GM21390 (cell line): ENCODE results near the gene PLCD3.

Source experiments
- ATAC-seq: cut with Tn5 transposase; IDR thresholded peaks from one replicate; pipeline ENCODE4 v1.9.1; 2021; ENCODE audit not compliant: unreplicated experiment

PLCD3 gene

DNA sequence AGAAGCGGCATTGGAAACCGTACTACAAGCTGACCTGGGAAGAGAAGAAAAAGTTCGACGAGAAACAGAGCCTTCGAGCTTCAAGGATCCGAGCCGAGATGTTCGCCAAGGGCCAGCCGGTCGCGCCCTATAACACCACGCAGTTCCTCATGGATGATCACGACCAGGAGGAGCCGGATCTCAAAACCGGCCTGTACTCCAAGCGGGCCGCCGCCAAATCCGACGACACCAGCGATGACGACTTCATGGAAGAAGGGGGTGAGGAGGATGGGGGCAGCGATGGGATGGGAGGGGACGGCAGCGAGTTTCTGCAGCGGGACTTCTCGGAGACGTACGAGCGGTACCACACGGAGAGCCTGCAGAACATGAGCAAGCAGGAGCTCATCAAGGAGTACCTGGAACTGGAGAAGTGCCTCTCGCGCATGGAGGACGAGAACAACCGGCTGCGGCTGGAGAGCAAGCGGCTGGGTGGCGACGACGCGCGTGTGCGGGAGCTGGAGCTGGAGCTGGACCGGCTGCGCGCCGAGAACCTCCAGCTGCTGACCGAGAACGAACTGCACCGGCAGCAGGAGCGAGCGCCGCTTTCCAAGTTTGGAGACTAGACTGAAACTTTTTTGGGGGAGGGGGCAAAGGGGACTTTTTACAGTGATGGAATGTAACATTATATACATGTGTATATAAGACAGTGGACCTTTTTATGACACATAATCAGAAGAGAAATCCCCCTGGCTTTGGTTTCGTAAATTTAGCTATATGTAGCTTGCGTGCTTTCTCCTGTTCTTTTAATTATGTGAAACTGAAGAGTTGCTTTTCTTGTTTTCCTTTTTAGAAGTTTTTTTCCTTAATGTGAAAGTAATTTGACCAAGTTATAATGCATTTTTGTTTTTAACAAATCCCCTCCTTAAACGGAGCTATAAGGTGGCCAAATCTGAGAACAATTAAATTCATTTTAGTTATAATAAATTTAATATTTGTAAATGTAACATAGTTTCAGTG is 17.7 kb upstream of the PLCD3 start:
- no peak for ATAC-seq

DNA sequence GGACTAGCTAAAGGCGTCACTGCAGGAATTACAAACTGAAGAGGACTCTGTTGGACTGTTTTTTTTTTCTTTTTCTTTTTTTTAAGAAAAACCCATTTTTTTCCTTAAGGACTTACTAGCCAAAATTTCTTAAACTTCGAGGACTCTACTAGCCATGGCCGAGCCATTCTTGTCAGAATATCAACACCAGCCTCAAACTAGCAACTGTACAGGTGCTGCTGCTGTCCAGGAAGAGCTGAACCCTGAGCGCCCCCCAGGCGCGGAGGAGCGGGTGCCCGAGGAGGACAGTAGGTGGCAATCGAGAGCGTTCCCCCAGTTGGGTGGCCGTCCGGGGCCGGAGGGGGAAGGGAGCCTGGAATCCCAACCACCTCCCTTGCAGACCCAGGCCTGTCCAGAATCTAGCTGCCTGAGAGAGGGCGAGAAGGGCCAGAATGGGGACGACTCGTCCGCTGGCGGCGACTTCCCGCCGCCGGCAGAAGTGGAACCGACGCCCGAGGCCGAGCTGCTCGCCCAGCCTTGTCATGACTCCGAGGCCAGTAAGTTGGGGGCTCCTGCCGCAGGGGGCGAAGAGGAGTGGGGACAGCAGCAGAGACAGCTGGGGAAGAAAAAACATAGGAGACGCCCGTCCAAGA is 16.8 kb upstream of the PLCD3 start:
- peak; percentile 33 for ATAC-seq

DNA sequence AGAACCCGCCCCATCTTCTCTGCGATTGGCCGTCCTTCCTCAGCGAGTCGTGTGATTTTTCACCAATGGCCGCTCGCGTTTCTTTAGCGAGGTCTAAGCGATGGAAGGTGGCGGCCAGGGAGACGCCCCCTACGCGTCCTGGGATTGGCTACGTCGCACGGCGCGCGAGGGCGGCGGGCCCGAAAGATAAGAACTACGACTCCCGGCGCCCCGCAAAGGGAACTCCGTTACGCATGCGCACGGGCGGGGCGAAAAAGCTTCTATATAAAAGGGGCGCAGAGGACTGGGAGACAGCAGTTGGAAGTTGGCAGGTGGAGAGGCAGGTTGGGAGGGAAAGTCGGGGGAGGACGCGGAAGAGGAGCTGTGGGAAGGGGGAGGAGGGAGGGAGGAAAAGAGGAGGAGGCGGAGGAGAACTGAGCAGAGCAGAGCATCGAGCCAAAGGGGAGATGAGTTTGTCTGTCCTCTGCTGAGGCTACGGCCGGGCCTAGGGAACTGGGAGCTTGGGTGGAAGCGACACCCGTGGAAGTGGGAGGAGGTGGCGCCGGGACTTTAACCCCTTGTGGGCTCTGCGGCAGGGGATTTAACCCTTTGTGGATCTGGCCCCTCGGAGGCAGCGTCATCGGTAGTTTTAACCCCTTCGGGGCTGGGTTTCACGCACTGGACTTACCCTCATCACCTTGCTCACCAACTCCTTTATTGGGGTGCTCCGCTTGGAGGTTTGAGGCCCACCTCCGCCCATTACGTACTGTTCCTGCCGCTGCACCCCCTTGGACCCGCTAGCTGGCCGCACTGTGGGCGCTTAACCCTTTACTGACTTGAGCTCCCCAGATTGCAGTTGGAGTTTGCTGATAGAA is 16.1 kb upstream of the PLCD3 start, which contains the start of gene HEXIM1:
HEXIM1 (plus strand) TSS at position 293 of the 854 bp plus-strand sequence. CDS start 716 bp downstream, outside the sequence.
- ATAC-seq, result peak; percentile 56

DNA sequence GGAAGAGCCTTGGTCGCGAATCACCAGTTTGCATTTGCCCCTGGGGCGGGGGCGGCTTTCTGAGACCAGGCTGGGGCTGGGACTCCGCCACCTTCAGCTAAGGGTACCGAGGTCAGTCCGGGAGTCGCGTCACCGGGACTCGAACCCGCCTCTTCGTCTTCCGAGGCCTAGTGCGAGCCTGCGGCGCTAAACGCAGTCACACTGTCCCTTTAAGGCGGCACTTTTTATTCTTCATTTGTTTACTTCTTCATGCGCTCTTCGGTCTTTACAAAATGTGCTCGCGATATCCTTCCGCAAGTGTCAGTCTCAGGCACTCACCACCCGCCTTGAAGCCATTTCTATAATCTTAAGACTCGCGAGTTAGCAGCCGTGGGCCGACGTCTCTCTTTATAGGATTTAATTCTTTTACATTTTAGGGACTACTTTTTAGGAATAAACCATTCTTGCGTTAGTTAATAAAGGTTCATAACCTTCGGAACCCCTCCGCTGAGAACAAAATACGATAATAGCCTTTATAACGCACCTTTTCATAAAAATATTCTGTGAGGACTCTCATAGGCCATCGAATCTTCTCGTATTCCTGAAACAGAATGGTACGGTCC is 15.4 kb upstream of the PLCD3 start:
- no peak for ATAC-seq

DNA sequence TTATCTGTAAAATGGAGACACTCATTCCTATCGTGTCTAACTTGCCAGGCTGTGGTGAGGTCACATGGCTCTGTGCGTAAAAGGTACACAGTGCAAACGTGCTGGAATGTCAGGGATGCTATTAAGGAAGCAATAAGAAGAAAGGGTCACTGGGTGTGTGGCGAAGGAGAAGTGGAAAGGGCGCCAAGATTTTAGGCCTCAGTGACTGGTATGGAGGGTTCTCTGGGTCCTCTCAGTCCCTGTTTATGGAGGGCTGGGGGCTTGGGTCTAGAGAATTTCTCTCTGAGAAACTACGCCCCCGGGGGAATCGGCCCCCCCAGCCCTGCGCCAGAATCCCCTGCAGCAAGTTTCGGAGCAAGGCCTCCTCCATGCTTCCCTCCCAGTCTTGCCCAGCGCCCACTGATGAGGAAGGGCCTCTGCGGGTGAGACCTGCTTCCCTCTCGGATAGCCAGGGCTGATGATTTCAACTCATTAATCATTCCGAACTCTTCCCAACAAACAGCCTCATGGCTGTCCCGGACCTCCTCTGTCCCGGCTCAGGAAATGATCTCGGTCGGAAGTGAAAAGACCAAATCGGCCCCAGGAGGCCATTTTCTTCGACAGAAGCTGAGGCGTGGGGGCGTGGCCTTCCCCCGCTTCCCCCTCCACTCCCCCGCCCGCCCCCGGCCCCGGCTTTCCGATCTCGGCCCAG is 14.7 kb upstream of the PLCD3 start:
- no peak for ATAC-seq

DNA sequence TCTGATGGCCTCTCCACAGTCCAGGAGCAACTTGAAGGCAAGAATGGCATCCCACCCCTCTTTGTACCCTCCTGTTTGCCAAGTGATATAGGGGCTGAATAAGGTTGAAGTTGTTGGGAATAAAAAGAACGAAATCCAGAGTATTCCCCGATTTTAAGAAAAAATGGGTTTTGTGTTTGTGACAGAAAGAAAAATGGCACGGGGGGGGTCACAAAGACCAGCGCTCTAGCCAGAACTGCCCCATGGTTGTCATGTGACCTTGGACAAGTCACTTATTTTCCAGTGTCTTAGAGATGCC is 14.2 kb upstream of the PLCD3 start:
- ATAC-seq, result no peak

DNA sequence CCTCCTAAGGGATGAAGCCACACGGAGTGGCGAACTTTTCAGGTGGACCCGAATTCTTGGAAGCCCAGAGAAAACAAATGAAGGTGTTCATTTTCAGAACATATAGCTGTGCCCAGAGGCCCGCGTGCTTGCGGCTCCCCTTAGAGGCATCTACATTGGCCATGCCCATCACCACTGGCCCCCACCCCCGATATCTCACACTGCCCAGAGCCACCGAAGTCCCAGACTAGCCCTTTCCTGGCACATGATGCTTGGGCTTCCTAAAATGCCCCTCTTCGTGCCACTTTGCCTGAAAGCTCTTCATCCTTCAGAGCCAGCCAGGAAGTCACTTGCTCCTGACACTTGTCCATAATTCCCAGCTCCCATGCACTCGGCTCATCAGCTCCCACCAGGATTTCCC is 13.9 kb upstream of the PLCD3 start:
- ATAC-seq, result no peak

DNA sequence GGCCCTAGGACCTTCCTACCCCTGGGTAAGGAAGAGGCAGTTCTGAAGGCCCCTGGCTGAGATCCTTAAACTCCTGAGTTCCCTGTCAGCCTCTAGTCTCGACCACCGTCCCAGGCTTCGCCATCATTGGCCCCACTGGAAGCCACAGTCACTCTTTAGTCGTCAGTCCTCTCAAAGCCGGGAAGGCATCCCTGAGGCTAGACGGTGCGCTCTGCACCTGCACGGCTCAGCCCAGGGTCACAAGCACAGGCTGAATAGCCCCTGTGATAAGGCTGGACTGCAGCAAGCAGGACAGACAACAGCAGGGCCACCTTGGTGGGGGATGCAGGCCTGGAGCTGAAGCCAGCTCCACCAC is 12.7 kb upstream of the PLCD3 start:
- no peak for ATAC-seq

DNA sequence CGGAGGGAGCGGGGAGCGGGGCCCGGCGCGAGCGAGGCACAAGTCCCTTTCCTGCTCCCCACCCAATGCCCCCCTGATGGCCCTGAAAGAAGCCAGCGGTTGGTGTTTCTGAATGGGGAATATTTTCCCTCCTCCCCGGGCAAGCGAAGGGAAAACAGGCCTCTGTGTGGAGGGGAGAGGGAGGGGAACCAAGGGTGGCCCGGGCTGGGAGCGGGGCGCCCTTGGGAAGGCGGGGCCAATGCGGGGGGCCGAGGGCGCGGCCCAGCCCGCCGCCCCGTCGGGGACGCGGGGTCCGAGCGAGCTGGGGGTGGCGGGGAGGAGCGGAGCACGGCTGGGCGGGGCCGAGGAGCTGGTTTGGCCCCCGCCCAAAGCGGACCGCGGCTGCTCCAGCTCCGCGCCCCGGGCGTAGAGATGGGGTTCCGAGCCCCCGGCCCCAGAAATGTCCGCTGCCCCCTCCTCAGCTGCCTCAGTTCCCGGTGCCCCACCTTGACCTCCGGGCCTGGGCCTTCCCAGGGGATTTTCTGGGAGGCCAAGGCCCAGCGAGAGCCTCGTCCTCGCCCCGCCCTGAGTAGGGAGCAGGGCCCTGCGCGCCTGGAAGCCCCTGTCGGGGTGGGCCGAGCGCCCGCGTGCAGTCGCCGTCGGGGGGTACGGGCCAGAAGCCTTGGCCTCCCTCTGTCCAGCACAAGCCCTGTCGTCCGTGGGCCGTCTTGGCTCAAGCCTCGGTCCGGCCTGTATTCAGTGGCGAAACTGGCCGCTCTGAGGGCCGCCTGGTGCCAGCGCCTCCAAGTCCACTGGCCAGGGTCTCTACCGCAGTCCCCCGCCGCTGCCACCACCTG is 12.1 kb upstream of the PLCD3 start:
- no peak for ATAC-seq

DNA sequence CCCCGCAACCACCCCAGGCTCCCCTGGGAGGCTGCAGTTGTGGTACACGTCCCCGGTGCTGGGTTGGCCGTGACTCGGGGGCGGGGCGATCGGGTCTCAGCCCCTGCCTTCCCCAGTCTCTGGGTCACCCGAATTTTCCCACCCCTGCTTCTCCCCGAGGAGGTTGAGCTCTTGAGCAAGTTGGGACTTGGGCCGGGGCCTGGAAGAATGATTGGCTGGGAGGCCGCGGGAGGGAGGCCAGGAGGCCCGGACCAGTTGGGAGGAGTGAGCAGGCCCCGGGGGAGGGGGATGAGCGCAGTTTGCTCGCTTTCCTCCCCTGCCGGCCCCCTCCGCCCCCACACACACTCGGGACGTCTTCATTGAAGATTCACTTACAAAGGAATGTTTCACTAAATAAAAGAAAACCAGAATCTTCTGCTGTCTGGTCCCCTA is 11.5 kb upstream of the PLCD3 start:
- no peak for ATAC-seq

DNA sequence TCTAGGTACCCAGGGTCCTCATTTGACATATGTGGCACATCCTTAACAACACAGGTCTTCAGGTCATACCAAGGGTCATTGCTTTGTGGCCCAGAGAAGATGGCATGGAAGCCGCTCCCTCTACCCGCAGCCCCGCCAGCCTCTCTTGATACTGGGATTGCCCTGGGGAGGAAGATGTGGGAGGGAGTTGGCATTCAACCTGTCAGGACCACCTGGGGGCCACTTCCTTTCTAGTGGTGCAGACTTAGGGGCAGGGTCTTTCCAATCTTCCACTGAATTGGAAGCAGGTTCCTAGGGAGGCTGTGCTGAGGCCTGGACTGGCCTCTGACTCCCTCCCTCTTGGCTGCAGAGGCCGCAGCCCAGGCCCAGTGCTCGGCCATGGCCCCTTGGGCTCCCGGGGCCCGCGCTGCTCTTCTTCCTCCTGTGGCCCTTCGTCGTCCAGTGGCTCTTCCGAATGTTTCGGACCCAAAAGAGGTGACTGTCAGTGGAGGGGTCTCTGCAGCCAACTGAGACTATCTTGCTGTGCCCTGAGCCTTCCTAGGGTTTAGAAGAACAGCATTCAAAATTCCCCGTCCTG is 10.9 kb upstream of the PLCD3 start:
- no peak for ATAC-seq

DNA sequence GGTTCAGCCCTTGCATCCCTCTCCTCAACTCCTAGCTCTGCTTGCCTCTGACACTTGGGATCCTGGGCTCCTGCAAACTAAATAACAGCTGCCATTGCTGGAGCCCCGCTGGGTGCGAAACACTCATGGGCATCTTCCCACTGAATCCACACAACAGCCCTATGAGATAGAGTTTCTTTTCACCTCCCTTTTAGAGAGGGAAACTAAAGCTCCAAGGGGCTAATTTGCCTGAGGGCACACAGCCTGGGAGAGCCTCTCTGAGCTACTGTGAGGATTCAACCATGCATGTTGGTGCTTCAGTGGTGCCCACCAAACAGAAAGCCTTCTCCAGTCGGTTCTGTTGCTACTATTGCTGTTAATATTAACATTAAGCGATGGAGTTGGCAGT is 7.2 kb upstream of the PLCD3 start:
- ATAC-seq, result no peak

DNA sequence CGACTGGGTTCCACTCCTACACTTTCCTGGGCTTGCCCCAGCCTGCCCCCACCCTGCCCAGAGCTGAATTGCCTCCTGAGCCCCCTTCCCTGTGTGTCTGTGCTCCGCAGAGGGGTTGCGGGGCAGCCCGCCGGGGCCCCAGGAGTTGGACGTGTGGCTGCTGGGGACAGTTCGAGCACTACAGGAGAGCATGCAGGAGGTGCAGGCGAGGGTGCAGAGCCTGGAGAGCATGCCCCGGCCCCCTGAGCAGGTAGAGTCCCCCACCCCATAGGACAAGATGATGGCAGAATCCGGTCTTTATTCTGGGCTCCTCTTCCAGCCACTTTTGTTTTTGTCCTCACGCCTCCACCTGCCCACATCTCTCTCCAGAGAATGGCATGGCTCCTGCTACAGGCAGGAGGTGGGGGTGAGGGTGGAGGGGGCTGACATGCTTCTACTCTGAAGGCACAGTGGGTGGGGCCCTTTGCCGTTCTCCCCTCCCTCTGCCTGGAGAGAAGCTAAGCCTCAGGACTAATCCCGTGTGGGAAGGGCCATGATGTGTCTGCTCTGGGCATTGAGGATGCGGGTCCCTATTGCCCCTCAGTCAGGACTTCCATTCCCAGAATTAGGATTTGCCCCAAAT is 6.7 kb upstream of the PLCD3 start:
- ATAC-seq, result no peak

DNA sequence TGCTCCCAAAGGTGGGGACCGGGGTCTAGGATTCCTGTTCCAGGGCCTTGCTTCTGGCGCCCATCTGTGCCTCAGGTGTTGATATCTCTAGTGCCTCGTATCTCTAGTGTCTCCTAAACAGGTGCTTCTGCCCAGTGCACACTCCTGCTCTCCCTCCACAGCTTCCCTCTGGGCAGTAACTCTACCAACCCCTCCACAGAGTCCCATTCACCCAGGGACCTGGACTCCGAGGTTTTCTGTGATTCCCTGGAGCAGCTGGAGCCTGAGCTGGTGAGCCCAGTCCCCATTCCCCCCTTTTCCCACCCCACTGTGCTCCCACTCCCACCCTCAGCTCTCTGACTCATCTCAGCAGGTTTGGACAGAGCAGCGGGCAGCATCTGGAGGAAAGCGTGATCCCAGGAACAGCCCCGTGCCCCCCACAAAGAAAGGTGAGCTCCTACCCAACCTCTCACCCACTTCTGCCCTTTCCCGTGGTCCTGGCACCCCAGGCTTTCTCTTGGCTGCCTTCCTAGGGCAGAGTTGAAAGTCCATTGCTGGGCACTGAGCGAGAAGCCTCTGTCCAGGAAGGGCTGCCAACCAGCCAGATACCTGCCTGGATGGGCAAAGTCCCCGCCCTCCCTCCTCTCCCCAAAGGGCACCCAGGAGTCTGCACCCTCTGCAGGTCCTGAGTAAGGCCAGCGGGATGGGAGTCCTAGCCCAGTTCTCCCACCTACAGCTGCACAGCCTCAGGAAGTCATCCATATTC is 5.4 kb upstream of the PLCD3 start:
- no peak for ATAC-seq

DNA sequence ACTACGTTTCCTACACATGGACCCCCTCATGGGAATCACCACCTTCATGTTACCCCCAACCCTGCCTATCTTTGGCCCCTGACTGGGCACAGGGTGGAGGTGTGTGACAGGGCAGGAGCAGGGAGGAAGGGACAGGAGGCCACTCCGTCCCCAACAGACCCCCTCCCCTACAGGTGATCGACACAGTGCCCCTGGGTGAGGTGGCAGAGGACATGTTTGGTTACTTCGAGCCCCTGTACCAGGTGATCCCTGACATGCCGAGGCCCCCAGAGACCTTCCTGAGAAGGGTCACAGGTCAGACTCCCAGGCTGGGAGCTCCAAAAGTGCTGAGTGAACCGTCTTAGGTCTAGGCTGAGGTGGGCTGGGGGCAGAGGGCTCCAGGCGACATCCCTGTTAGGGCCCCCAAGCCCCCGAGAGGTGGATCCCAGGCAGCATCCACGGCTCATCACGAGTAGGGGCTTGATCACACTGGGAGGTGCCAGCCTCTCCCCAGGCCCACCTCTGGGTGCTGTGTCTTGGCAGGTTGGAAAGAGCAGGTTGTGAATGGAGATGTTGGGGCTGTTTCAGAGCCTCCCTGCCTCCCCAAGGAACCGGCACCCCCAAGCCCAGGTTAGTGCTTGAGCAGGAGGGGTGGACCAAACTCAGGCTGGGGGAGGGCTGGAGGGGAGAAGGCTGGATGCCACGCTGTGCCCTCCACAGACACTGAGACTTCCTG is 4.7 kb upstream of the PLCD3 start:
- ATAC-seq, result no peak

DNA sequence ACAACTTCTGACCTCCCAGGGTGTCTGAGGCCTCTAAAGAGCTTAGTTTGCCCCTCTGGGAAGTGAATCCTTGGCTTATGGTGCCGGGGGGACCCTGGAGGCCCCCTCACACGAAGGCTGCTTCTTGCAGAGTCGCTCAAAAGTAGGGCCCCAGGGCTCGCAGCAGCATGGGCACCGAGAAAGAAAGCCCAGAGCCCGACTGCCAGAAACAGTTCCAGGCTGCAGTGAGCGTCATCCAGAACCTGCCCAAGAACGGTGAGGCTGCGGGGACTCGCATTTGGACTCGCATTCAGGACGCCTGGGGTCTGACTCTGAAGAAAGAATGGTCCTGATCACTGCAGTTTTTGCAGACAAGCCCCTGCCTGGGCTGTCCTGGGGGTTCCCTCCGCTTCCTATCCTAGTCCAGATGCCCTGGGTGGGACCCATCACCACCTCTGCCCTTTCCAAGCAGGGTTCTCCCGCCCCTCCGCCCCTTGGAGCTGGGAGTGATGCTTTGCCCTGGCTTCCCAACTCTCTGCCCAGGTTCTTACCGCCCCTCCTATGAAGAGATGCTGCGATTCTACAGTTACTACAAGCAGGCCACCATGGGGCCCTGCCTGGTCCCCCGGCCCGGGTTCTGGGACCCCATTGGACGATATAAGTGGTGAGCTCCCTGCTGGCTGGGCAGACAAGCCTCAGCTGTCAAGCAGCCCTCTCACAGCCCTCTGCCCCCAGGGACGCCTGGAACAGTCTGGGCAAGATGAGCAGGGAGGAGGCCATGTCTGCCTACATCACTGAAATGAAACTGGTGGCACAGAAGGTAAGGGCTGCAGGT is 3.9 kb upstream of the PLCD3 start:
- ATAC-seq, result no peak
